Mesenchymal stem cell (in vitro differentiated cells and primary cell): Measurements from ENCODE around the gene BAG2.

Experiments used
- DNase-seq: peaks from one replicate; pipeline ENCODE4 v3.0.0-alpha.2; 2013
- H2AFZ ChIP-seq: one replicate; pipeline ENCODE4 v1.6.1; 2013; ENCODE audit warnings: low read depth, mild to moderate bottlenecking, control low read depth, inconsistent platforms, low read length, moderate library complexity
- H2AK5ac ChIP-seq: 2 replicates; pipeline ENCODE4 v1.6.1; 2013; ENCODE audit warnings: low read length, moderate library complexity, mild to moderate bottlenecking, inconsistent platforms; ENCODE audit not compliant: severe bottlenecking
- H2BK120ac ChIP-seq: one replicate; pipeline ENCODE4 v1.6.1; 2013; ENCODE audit warnings: low read depth, mild to moderate bottlenecking, inconsistent platforms, low read length, moderate library complexity
- H2BK12ac ChIP-seq, 2 experiments: one replicate each; pipeline ENCODE4 v1.6.1; 2013; ENCODE audit warnings: inconsistent platforms in 2 of 2, low read length in 2 of 2, mild to moderate bottlenecking in 2 of 2, moderate library complexity in 2 of 2, control low read depth in 1 of 2
- H2BK15ac ChIP-seq: one replicate; pipeline ENCODE4 v1.6.1; 2013; ENCODE audit warnings: mild to moderate bottlenecking, low read depth, inconsistent platforms; ENCODE audit not compliant: poor library complexity, severe bottlenecking
- H2BK5ac ChIP-seq: 2 replicates; pipeline ENCODE4 v1.6.1; 2013; ENCODE audit warnings: low read depth, mild to moderate bottlenecking, low read length, control low read depth, inconsistent platforms; ENCODE audit not compliant: poor library complexity, severe bottlenecking
- H3K14ac ChIP-seq, 2 experiments: one replicate each; pipeline ENCODE4 v1.6.1; 2013; ENCODE audit warnings: inconsistent platforms in 2 of 2, low read length in 2 of 2, control low read depth in 1 of 2, mild to moderate bottlenecking in 1 of 2, moderate library complexity in 1 of 2
- H3K18ac ChIP-seq, 2 experiments: one replicate each; pipeline ENCODE4 v1.6.1; 2013; ENCODE audit warnings: inconsistent platforms in 2 of 2, low read length in 2 of 2, control low read depth in 1 of 2, low read depth in 1 of 2, mild to moderate bottlenecking in 1 of 2
- H3K23ac ChIP-seq, 2 experiments: one replicate each; pipeline ENCODE4 v1.6.1; 2013; ENCODE audit warnings: inconsistent platforms in 2 of 2, low read length in 2 of 2, mild to moderate bottlenecking in 2 of 2, moderate library complexity in 2 of 2, control low read depth in 1 of 2
- H3K27ac ChIP-seq: 2 replicates; pipeline ENCODE4 v1.5.1; 2013; ENCODE audit warnings: mild to moderate bottlenecking, moderate library complexity, low read length, control low read depth, inconsistent platforms; ENCODE audit not compliant: poor library complexity, severe bottlenecking
- H3K27me3 ChIP-seq, 2 experiments: 2 replicates each; pipeline versions ENCODE4 v1.6.1 to v1.7.0; 2013; ENCODE audit warnings: low read length in 2 of 2, mild to moderate bottlenecking in 2 of 2, moderate library complexity in 2 of 2, control low read depth in 1 of 2, inconsistent platforms in 1 of 2; ENCODE audit not compliant: control insufficient read depth in 1 of 2, insufficient read depth in 1 of 2
- H3K36me3 ChIP-seq, 2 experiments: 2 replicates each; pipeline versions ENCODE4 v1.6.1 to v1.7.0; 2013; ENCODE audit warnings: low read length in 2 of 2, control low read depth in 1 of 2, inconsistent platforms in 1 of 2, low read depth in 1 of 2, mild to moderate bottlenecking in 1 of 2; ENCODE audit not compliant: insufficient read depth in 2 of 2, control insufficient read depth in 1 of 2
- H3K4ac ChIP-seq, 2 experiments: one replicate each; pipeline ENCODE4 v1.6.1; 2013; ENCODE audit warnings: inconsistent platforms in 2 of 2, low read length in 2 of 2, mild to moderate bottlenecking in 2 of 2, moderate library complexity in 2 of 2, control low read depth in 1 of 2, low read depth in 1 of 2
- H3K4me1 ChIP-seq: 2 replicates; pipeline ENCODE4 v1.6.1; 2013; ENCODE audit warnings: low read depth, low read length, control low read depth; ENCODE audit not compliant: control insufficient read depth, insufficient read depth
- H3K4me2 ChIP-seq: 2 replicates; pipeline ENCODE4 v1.6.1; 2013; ENCODE audit warnings: low read length, mild to moderate bottlenecking, inconsistent platforms; ENCODE audit not compliant: poor library complexity, severe bottlenecking
- H3K4me3 ChIP-seq, 2 experiments: 2 replicates each; pipeline versions ENCODE4 v1.5.1 to v1.7.0; 2013; ENCODE audit warnings: low read length in 2 of 2, mild to moderate bottlenecking in 2 of 2, control low read depth in 1 of 2, low read depth in 1 of 2; ENCODE audit not compliant: insufficient read depth in 1 of 2
- H3K79me1 ChIP-seq: replicated peaks from 2 replicates; pipeline ENCODE4 v1.6.1; 2013; ENCODE audit warnings: mild to moderate bottlenecking, control low read depth, low read length, inconsistent platforms; ENCODE audit not compliant: poor library complexity, severe bottlenecking
- H3K9ac ChIP-seq: 2 replicates; pipeline ENCODE4 v1.7.0; 2013; ENCODE audit warnings: mild to moderate bottlenecking, low read length, moderate library complexity
- H3K9me3 ChIP-seq: 2 replicates; pipeline ENCODE4 v1.7.0; 2013; ENCODE audit warnings: mild to moderate bottlenecking, low read length; ENCODE audit not compliant: control insufficient read depth
- H4K8ac ChIP-seq: one replicate; pipeline ENCODE4 v1.6.1; 2013; ENCODE audit warnings: inconsistent platforms, mild to moderate bottlenecking, low read length, moderate library complexity
- H4K91ac ChIP-seq: one replicate; pipeline ENCODE4 v1.6.1; 2013; ENCODE audit warnings: mild to moderate bottlenecking, low read length, inconsistent platforms
- WGBS: methylation state at CpG from one replicate; pipeline ENCODE4 v1.1.7; 2013; ENCODE audit warnings: mixed read lengths; 5-methylcytosine and 5-hydroxymethylcytosine counted together

Gene BAG2

GRCh38 chr6:57207141-57207540 lies 35.0 kb downstream of the BAG2 start:
- no peak overlapping the region for H3K27ac ChIP-seq
- no peak overlapping the region for H4K8ac ChIP-seq
- H3K4me2 ChIP-seq, result no peak overlapping the region
- H3K4ac ChIP-seq, result no peak overlapping the region
- H2BK5ac ChIP-seq, result no peak overlapping the region
- H3K14ac ChIP-seq, result no peak overlapping the region
- H3K18ac ChIP-seq, result no peak overlapping the region
- H3K9ac ChIP-seq, result no peak overlapping the region
- H2AFZ ChIP-seq, result no peak overlapping the region
- no peak overlapping the region for H4K91ac ChIP-seq
- H2BK120ac ChIP-seq, result no peak overlapping the region
- no peaks in the 10 kb centered on the region for H3K27me3 ChIP-seq
- peaks cover 3 to 39% of the 10 kb centered on the region in 2 experiments for H3K36me3 ChIP-seq
- no peak overlapping the region for H3K23ac ChIP-seq
- no CpG with 5 or more reads among the region's 2 CpGs for WGBS
- H3K4me1 ChIP-seq, result peaks cover 2% of the 10 kb centered on the region
- H2BK12ac ChIP-seq, result no peak overlapping the region
- no peak overlapping the region for H2BK15ac ChIP-seq
- peak; percentile 78 for DNase-seq
- no peak overlapping the region for H2AK5ac ChIP-seq
- H3K79me1 ChIP-seq, result peaks cover 8% of the 10 kb centered on the region
- no peaks in the 10 kb centered on the region for H3K9me3 ChIP-seq
- no peak overlapping the region for H3K4me3 ChIP-seq

- Histone ChIP-seq H3K36me3 (peaks cover 3 to 37% of the 10 kb centered on the region in 2 experiments), H3K4me2 (no peak overlapping the region), H2AK5ac (no peak overlapping the region), H3K23ac (no peak overlapping the region), H3K9me3 (no peaks in the 10 kb centered on the region), H2BK12ac (no peak overlapping the region), H3K27me3 (no peaks in the 10 kb centered on the region), H3K4ac (no peak overlapping the region), H3K18ac (no peak overlapping the region), H2AFZ (no peak overlapping the region), H3K4me1 (peaks cover 2% of the 10 kb centered on the region), H2BK5ac (no peak overlapping the region), H3K9ac (no peak overlapping the region), H3K27ac (no peak overlapping the region), H2BK15ac (no peak overlapping the region), H2BK120ac (no peak overlapping the region), H4K8ac (no peak overlapping the region), H4K91ac (no peak overlapping the region), H3K79me1 (peaks cover 7% of the 10 kb centered on the region), H3K14ac (no peak overlapping the region), H3K4me3 (no peak overlapping the region)
- WGBS, result 98% methylated on average over 4 of the region's 4 CpGs
- no peak for DNase-seq
Observed at GRCh38 chr6:57207872-57208271, 35.7 kb downstream of the BAG2 start.

- Histone ChIP-seq H3K4ac (no peak overlapping the region), H3K27ac (no peak overlapping the region), H3K36me3 (peaks cover 3 to 40% of the 10 kb centered on the region in 2 experiments), H2BK12ac (no peak overlapping the region), H3K4me2 (no peak overlapping the region), H3K14ac (no peak overlapping the region), H3K9ac (no peak overlapping the region), H4K91ac (no peak overlapping the region), H3K4me1 (peaks cover 5% of the 10 kb centered on the region), H2BK120ac (no peak overlapping the region), H3K9me3 (no peaks in the 10 kb centered on the region), H3K79me1 (peaks cover 11% of the 10 kb centered on the region), H2AFZ (no peak overlapping the region), H4K8ac (no peak overlapping the region), H3K27me3 (no peaks in the 10 kb centered on the region), H2AK5ac (no peak overlapping the region), H3K18ac (no peak overlapping the region), H2BK5ac (no peak overlapping the region), H3K23ac (no peak overlapping the region), H3K4me3 (no peak overlapping the region), H2BK15ac (no peak overlapping the region)
- peak; percentile 26 for DNase-seq
Observed at GRCh38 chr6:57209030-57209429, 36.9 kb downstream of the BAG2 start.

GRCh38 chr6:57210060-57210459 lies 37.9 kb downstream of the BAG2 start:
- WGBS, result 97% methylated on average over 5 of the region's 5 CpGs
- Histone ChIP-seq H2BK12ac (no peak overlapping the region), H2AFZ (no peak overlapping the region), H2BK15ac (no peak overlapping the region), H3K79me1 (peaks cover 11% of the 10 kb centered on the region), H2BK5ac (no peak overlapping the region), H3K23ac (no peak overlapping the region), H3K14ac (no peak overlapping the region), H3K4ac (no peak overlapping the region), H4K8ac (no peak overlapping the region), H3K18ac (no peak overlapping the region), H3K4me2 (no peak overlapping the region), H4K91ac (no peak overlapping the region), H3K4me1 (peaks cover 5% of the 10 kb centered on the region), H3K9me3 (no peaks in the 10 kb centered on the region), H3K9ac (no peak overlapping the region), H3K4me3 (no peak overlapping the region), H2BK120ac (no peak overlapping the region), H3K36me3 (peaks cover 3 to 41% of the 10 kb centered on the region in 2 experiments), H2AK5ac (no peak overlapping the region), H3K27ac (no peak overlapping the region), H3K27me3 (no peaks in the 10 kb centered on the region)
- no peak for DNase-seq
